22Rv1 (cell line): Measurements from ENCODE around the gene RBM18.

Source experiments
- CTCF ChIP-seq: fragments of 450-650 bp; IDR thresholded peaks from 2 replicates; pipeline ENCODE4 v1.5.1; 2017; ENCODE audit warnings: mild to moderate bottlenecking
- ZFX ChIP-seq: fragments of 450-650 bp; IDR thresholded peaks from 2 replicates; pipeline ENCODE4 v1.6.1; 2017; ENCODE audit warnings: antibody characterized with exemption, borderline replicate concordance

DNA sequence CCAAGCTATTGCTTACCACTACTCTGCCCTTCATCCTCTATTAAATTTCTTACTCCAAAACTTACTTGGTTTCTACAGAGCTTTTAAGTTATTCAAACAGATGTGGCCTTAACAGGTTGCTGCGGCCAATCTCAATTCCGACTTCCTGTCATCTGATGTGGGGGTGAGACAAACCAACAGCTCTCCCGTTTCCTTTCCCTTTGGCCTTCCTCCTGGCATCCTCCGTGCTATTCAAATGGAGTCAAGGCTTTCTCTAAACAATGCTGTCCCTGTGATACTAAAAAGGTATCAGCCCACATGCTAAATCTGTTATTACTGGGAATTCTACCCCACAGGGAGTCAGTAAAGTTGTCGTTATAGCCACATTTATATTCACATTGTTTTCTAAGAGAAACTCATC, 11.8 kb downstream of the RBM18 start:
- TF ChIP-seq CTCF (no peak), ZFX (no peak)
